ENCODE results near the gene SLC28A2.
"Not testable (repeated sequence)": the region's sequence is repeated elsewhere in the genome, so short reads cannot be mapped to it uniquely, and the experiment has no call there.

SLC28A2 gene, protein sequence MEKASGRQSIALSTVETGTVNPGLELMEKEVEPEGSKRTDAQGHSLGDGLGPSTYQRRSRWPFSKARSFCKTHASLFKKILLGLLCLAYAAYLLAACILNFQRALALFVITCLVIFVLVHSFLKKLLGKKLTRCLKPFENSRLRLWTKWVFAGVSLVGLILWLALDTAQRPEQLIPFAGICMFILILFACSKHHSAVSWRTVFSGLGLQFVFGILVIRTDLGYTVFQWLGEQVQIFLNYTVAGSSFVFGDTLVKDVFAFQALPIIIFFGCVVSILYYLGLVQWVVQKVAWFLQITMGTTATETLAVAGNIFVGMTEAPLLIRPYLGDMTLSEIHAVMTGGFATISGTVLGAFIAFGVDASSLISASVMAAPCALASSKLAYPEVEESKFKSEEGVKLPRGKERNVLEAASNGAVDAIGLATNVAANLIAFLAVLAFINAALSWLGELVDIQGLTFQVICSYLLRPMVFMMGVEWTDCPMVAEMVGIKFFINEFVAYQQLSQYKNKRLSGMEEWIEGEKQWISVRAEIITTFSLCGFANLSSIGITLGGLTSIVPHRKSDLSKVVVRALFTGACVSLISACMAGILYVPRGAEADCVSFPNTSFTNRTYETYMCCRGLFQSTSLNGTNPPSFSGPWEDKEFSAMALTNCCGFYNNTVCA

DNA sequence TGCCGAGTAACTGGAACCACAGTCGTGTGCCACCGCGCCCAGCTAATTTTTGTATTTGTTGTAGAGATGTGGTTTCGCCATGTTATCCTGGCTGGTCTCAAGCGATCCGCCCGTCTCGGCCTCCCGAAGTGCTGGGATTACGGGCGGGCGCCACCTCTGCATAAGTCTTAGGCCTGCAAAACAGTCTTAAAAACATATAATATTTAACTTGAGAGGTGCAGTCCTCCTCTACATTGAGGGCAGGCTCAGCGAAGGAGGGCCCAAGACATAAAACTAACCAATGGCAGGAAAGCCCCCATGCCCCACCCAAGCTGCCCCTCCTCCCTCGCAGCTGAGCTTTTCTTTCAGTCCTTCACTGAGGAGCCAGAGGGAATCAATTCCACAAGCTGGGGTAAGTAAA lies at the start of gene SLC28A2:
Gene SLC28A2, plus strand, starts transcription at position 347 of the 400 bp plus-strand sequence. CDS start 982 bp downstream, outside the sequence.
- no peak for DNase-seq

DNA sequence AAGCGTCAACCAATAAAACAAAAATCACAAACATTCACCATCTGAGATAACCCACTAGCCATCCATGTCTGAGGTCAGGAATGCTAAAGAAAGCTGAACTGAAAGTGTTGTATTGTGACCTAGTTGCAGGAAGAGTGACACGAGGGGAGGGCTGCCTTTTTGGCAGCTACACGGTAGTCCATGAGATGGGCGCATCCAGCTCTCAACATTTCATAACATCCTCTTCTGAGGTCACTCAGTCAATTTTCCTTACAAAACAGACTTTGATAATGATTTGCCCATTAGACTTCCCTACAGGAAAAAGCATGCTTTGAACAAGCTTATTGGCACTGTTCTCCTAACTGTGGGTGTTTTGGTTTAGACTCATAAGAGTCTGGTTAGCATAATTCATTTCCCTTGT lies 48.9 kb upstream of the SLC28A2 start:
- DNase-seq, result no peak

DNA sequence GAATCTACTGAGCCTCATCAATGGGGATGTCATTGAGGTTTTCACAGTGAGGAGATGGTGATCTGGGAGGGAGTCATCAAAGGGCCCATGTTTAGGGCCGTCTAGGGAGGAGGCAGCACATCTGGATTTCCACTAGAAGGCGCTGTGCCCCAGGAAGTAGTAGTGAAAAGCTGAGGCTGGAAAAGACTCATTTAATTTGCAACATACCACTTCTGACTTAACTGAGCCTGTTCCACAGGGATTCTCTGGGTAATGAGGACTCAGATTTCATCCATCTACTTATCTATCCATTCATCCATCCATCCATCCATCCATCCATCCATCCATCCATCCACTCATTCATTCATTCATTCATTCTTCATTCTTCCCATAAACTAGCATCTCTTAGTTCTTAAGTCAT lies 46.8 kb upstream of the SLC28A2 start:
- peak; percentile 14 for DNase-seq

DNA sequence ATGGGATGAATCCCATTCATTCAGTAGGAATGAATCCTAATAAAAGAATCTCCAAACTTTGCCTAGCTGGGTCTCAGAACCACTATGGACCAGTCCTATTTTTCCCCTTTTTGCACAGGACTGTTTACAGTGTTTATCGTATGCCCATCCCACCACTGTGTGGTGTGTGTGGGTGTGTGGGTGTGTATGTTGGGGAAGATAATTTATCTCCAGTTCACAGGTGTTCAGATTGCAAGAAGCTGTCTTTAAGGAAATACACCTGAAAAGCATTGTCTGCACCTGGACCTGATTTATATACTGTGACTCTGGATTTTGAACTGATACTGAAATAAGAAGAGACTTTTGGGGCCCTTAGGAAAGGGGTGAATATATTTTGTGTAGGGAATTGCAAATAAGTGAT lies 39.5 kb upstream of the SLC28A2 start:
- no peak for DNase-seq

DNA sequence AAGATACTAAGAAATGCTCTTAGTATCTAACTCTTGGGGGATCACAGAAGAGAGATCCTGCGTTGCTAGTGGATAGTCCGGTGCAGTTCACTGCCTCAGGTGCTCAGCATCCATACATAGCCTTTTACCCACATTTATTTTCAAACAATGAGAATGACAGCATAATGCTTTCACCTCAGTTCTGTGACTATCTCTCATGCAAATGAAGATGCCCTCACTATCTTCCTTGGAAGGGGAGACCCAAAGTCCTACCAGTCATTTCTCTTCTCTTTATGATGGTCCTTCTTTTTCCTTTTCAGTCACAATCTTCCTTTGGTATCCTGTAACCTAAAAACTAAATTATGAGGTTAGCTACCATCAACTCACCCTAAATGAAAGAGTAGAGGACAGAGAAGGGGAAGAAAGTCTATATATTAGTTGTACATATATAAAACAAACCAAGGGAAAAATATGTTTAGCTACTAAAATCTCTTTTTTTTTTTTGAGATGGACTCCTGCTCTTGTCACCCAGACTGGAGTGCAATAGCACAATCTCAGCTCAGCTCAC lies 30.9 kb upstream of the SLC28A2 start:
- no peak for DNase-seq

DNA sequence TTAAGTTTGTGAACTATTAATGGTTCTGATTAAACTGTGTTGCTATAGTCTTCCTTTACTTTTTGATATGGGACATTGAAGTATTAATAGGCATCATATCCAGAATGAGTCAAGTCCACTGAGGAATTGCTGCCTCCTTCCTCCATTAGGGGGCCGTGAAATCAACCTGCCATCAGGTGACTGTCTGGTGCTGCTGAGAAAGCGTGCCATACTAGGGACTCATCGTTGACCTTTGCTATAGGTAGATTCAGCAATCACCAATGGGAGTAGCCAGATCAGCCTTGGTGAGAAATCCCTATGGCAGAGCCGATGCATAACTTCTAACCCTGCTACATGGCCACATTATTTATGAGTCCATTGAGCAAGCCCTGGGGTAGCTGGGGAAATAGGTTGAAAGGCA lies 30.1 kb upstream of the SLC28A2 start:
- no peak for DNase-seq

DNA sequence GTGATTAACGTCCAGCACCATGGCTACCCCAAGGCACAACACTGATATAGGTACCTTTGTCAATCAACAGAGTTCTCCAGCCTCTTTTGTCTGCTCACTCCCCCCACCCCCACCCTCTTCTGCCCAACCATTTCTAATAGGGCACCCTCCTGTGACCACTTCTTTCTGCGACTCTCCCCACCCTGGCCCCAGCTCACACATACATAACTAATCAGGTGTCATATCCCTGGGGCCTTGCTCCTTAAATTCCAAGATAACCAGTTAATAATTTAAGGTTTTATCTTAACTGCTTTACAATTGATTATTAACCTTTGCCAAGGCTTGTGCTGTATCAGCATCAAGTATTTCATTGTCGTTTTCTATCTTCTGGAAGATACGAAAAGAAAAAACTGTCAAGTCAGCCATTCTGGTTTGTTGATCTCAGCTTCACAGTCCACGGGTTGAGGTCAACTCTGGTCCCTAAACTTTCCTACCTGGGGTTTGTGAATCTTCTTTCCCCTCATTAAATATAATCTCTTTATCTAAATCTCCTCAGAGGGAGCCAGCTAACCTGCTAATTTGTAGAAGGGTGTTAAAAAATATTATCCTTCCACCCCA lies 27.3 kb upstream of the SLC28A2 start:
- no peak for DNase-seq

DNA sequence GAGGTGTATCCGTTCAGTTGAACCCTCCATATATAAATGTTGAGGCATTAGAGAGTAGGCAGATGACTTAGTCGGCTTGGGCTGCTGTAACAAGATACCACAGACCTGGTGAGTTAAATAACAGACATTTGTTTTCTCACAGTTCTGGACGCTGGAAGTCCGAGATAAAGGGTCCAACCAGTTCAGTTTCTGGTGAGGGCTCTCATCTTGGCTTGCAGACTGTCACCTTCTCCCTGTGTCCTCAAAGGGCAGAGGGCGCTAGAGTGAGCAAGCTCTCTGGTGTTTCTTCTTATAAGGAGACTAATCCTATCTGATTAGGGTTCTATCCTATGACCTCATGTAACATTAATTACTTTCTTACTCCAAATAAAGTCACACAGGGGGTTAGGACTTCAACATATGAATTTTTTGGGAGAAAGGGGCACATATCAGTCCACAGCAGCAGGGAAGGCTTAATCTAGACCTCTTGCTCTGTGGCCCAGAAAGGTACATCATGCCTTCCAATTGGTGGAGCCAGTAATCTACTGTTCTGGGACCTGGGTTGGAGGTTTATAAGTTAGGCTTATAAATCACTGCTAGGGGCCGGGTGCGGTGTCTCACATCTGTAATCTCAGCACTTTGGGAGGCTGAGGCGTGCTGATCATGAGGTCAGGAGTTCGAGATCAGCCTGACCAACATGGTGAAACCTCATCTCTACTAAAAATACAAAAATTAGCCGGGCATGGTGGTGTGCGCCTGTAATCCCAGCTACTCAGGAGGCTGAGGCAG lies 26.3 kb upstream of the SLC28A2 start:
- no peak for DNase-seq

DNA sequence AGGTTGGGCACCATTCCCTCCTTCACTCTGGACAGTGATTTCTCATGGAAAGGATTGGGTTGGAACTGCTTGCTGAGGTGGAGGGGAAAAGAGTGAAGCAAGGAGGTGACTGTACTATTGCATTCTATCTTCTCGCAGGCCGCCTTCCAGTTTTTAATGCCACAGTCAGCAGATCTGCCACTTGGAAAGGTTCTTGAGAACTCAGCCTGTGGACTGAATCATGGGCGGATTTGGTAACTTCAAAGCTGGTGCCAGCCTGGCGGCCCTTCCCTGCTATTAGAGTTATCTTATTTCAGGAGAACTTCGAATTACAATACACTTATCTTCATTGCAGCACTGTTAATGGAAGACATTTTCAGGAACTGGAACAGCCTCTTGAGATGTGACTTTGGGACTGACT lies 23.1 kb upstream of the SLC28A2 start:
- DNase-seq, result no peak

DNA sequence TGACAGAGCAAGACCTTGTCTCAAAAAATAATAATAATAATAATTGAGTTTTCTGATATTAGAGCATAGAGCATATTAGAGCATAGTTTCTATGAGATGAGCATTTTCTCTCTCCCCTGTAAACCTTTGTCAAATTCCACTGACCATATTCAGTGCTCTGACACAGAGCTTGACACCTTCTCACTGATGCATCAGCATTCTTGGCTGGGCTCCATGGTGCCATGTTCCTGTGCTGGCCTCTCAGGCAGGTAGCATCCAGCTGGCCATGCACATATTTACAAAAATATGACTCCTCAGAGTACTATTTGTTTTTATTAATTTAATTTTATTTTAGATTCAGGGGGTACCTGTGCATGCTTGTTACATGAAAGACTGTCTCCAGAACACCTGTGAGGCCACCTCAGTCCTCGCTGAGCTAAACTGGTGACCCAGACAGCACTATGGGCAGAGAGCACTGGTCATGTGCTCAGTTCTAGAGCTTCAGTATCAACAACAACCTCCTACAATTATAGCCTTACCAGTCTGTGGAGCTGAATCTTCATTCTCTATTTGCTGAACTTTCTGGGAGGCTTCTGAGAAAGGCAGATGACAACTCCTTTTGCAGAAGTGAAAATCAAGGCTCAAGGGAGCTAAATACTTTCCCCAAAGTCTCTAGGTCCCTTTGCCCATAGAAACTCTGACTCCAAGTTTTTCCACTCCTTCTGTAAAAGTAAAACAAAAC lies 21.6 kb upstream of the SLC28A2 start:
- DNase-seq, result no peak

DNA sequence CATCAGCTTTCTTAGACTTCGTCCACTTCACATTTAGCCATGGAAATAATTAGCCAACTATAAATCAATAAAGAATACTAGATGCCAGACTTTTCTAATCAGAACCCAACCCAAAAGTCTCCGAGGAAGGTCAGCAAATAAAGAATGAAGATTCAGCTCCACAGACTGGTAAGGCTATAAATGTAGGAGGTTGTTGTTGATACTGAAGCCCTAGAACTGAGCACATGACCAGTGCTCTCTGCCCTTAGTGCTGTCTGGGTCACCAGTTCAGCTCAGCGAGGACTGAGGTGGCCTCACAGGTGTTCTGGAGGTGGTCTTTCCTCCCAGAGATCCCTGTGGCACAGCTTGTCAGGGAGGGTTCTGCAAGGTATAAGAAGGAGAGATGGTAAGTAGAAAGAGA lies 20.9 kb upstream of the SLC28A2 start:
- no peak for DNase-seq

DNA sequence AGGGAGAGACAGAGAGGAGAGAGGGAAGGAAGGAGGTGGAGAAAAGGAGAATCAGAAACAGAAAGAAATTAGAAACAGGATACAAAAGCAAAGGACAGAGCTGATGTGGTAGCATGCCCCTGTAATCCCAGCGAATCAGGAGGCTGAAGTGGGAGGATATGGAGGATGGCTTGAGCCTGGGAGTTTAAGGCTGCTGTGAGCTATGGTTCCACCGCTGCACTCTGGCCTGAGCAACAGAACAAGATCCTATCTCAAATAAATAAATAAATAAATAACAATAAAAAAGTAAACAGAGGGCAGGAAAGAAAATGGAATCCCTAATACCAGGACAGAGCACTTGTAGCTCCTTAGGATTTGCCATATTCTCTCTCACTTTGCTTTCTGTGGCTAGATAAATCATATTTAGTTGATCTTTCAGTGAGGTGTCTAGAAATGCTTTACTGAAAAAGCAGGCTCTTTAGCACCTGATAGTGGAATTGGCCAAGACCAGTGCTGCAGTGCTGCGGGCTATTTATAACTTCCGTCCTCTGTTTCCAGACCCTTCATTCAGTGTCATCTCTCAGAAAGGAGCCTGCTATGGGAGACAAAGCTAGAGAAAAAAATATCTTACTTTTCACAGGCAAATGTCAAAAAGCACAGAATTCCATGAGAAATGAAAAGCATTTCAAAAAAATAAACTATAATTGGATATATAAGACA lies 20.0 kb upstream of the SLC28A2 start:
- no peak for DNase-seq

DNA sequence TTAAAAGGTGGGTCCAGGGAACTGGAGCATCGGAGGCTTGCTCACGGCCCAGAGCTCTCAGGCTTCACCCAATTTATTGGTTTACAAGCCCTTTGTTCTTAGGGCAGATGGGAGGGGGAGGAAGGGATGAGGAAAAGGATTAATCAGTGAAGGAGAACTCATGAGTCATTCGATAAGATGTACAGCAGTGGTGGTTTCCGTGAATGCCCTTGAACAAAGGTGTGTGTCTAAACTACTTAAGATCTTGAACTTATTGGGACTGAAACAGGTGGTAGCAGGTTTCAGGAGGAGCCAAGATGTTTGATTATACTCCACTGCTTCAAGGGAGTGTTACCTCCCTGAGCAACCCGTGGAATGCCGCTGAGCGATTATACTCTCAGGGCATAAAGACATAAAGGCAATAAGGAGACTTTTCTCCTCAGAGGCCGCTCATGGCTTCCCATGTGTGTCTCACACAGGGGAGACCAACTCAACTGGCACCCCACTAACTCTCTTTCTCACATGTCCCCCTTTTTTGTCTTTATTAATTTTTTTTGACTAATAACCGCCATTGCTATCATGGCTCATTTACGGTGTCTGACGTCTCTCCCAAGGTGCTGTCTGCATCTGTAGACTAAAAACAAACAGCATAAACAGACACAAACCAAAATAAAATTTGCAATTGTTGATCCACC lies 17.3 kb upstream of the SLC28A2 start:
- DNase-seq, result no peak

DNA sequence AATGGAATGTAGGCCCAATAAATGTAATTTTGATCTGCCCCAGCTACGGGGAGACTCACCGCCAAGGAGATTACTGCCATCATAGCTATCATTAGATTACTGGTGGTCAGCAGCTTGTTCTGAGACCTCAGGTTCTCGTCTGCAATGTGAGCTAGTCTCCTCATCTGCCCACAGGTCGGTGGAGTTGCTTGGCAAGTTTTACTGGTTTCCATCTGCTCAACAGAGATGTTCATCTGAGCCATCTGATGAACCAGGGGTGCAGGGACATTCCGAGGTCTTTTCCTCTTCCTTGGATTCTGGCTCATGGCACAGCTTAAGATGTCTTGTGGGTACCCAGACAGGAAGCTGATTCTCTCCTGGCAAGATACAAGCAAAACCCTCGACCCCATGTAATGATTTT lies 15.2 kb upstream of the SLC28A2 start:
- DNase-seq, result not testable (repeated sequence)

DNA sequence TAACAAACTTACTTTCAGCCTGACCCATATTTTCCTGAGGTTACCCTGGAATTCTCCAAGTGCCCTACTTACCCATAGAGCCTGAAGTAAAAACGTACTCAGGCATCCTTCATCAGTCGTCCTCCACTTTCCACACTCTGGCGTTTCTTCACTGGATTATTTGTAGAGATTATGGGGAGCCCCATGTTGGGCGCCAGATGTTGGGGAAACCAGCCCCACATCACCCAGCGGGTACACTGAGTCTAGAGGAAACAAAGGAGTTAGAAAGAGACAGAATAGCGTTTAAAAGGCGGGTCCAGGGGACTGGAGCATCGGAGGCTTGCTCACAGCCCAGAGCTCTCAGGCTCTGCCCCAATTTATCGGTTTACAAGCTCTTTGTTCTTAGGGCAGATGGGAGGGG lies 9.7 kb upstream of the SLC28A2 start:
- DNase-seq, result no peak

DNA sequence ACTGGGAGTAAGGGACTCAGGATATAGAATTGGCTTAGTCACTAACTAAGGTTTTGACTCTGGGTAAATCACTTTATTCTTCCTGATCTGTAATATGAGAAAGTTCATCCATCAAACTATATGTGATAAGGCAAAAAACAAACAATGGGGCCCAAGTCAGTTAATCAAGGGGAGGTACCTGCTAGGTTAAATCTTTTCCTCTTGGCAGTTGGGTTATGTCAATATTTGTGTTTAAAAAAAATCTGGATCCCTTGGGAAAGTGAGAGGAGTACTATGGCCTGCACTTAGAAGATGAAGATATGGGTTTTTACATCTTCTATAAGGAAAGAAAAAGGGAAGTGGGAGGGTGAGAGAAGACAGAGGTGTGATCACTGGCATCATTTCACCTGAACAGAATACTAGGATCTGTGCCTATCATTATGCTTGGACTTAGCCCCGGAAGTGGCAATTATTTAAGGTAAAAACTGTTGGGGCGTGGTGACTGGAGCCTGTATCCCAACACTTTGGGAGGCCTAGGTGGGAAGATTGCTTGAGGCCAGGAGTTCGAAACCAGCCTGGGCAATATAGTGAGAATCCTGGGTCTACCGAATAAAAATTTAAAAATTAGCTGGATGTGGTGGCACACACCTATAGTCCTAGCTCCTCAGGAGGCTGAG lies 2.8 kb upstream of the SLC28A2 start:
- no peak for DNase-seq

DNA sequence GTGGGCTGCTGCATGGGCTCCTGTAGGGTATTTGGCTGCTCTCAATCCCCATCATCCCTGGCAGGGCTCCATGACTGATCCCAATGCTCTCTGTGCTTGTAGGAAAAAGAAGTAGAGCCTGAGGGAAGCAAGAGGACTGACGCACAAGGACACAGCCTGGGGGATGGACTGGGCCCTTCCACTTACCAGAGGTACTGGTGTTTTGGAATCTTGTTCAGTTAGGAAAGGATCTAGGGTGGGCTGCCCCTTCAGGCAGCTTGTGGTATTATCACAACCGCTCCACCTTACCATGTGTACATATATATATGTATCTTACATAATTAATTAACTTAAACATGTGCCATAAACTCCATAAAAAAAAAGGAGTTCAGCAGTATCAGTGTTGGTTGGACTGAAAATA lies 1.3 kb downstream of the SLC28A2 start:
- no peak for DNase-seq

DNA sequence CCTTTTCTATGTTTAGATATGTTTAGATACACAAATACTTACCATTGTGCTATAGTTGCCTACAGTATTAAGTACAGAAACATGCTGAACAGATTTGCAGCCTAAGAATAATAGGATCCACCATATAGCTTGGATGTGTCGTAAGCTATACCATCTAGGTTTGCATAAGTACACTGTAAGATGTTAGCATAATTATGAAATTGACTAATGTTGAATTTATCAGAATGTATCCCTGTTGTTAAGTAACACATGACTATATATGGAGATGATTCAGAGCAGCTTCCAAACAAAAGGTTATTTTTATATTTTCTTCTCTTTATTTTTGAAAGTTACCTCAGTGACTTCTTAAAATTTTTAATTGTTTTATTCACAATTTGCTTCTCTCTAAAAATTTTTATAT lies 2.4 kb downstream of the SLC28A2 start:
- DNase-seq, result no peak

DNA sequence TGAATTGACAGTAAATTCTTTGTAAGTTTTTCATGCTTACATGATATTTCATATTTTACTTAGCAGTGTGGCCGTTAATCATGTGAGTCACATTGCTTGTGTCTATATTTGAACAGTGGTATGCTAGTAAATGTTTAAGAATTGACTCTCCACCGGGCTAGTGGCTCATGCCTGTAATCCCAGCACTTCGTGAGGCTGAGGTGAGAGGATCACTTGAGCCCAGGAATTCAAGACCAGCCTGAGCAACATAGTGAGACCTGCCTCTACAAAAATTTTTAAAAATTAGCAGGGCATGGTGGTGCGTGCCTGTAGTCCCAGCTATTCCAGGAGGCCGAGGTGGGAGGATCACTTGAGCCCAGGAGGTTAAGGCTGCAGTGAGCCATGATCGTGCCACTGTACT lies 2.8 kb downstream of the SLC28A2 start:
- DNase-seq, result not testable (repeated sequence)

DNA sequence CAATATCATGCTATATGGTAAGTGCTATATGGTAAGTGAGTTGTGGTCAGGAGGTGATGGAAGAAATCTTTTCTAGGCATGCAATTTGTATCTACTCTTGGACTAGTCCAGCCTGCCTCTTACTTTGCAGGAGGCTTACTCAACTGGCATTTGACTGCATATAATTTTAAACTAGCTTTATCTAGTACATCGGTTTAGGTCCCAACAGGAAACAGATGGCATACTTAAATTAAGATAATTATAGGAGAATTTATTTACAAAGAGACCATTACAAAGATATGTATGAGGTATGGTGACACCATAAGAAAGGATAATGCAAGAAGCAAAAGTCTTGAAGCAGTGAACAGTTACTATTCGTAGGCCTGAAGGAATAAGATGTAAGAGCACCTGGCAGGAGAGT lies 7.8 kb downstream of the SLC28A2 start:
- no peak for DNase-seq
